Measurements from ENCODE around the gene MYO5C.

GRCh38 chr15:52206446-52206845 is 89.2 kb downstream of the MYO5C start:
- TF ChIP-seq CTCF (conservative IDR thresholded peaks at IDR 0.05; ENCODE audit: low read depth, low read length) (no peak), SMC3 (IDR thresholded peaks at IDR 0.05; ENCODE audit: low read depth, low read length) (no peak), POLR2A (IDR thresholded peaks at IDR 0.05; ENCODE audit: low read depth, low read length) (no peak), RFX5 (IDR thresholded peaks at IDR 0.05; ENCODE audit: low read depth, low read length) (no peak), BHLHE40 (IDR thresholded peaks at IDR 0.05; ENCODE audit: low read depth, low read length) (no peak), MAFK (IDR thresholded peaks at IDR 0.05; ENCODE audit: low read depth, low read length) (no peak)
